ENCODE results near the gene WWC1.

WWC1 gene

DNA sequence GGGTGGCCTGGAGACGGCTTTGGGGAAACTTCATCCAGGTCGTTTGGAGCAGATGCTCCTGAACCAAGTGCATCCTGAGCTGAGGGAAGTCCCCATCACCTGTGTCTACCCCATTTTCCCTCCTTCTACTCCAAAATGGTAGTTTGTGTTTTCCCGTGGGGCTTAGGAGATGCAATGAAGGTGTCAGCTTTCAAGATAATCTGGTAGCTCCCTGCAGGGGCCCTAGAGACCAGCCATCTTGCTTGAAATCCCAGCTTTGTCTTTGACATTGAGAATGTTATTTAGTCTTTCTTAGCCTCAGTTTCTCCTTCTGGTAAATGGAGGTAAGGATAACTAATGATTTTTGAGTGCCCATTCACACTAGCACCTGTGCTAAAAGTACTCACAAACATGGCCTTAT is 77.4 kb downstream of the WWC1 start:
- Histone ChIP-seq H3K4me1 (ENCODE audit: low read length) (peaks cover 11% of the 10 kb centered on the region), H2AFZ (ENCODE audit: low read length) (no peak overlapping the region), H3K9me3 (replicated peaks; ENCODE audit: insufficient read depth, low read length) (no peaks in the 10 kb centered on the region), H4K20me1 (ENCODE audit: insufficient read depth, low read length) (no peaks in the 10 kb centered on the region), H3K9ac (ENCODE audit: low read length) (no peak overlapping the region), H3F3A (ENCODE audit: insufficient read depth, low read length) (no peaks in the 10 kb centered on the region), H3K4me2 (ENCODE audit: low read depth, low read length) (no peak overlapping the region), H3K36me3 (replicated peaks; ENCODE audit: insufficient read depth, low read length) (no peaks in the 10 kb centered on the region), H3K27me3 (replicated peaks; ENCODE audit: insufficient read depth, low read length) (no peaks in the 10 kb centered on the region), H3K4me3 (ENCODE audit: low read length) (no peak overlapping the region), H3K79me2 (ENCODE audit: low read length) (peaks cover 25% of the 10 kb centered on the region), H3K27ac (ENCODE audit: low read length) (no peak overlapping the region), H3K9me2 (replicated peaks; ENCODE audit: insufficient read depth, low read length) (no peaks in the 10 kb centered on the region)
- TF ChIP-seq EZH2 (optimal IDR thresholded peaks at IDR 0.05; ENCODE audit: low read depth, low read length) (no peak), EZH2phosphoT487 (IDR thresholded peaks at IDR 0.05; ENCODE audit: low read length) (no peak), CTCF (IDR thresholded peaks at IDR 0.05; ENCODE audit: low read length) (no peak)
- no peak for DNase-seq

GRCh38 chr5:168370831-168371230 is 79.4 kb downstream of the WWC1 start:
- no peaks in the 10 kb centered on the region for H3K9me2 ChIP-seq (replicated peaks; ENCODE audit: insufficient read depth, low read length)
- no peaks in the 10 kb centered on the region for H3K36me3 ChIP-seq (replicated peaks; ENCODE audit: insufficient read depth, low read length)
- H3K27me3 ChIP-seq (replicated peaks; ENCODE audit: insufficient read depth, low read length) = no peaks in the 10 kb centered on the region
- H3F3A ChIP-seq (ENCODE audit: insufficient read depth, low read length) = no peaks in the 10 kb centered on the region
- no peak overlapping the region for H3K9ac ChIP-seq (ENCODE audit: low read length)
- H4K20me1 ChIP-seq (ENCODE audit: insufficient read depth, low read length) = no peaks in the 10 kb centered on the region
- no peak for TF ChIP-seq CTCF (IDR thresholded peaks at IDR 0.05; ENCODE audit: low read length)
- TF ChIP-seq EZH2 (optimal IDR thresholded peaks at IDR 0.05; ENCODE audit: low read depth, low read length) = no peak
- TF ChIP-seq EZH2phosphoT487 (IDR thresholded peaks at IDR 0.05; ENCODE audit: low read length) = no peak
- H2AFZ ChIP-seq (ENCODE audit: low read length) = no peak overlapping the region
- no peak overlapping the region for H3K27ac ChIP-seq (ENCODE audit: low read length)
- no peak overlapping the region for H3K4me2 ChIP-seq (ENCODE audit: low read depth, low read length)
- H3K4me3 ChIP-seq (ENCODE audit: low read length) = no peak overlapping the region
- H3K79me2 ChIP-seq (ENCODE audit: low read length) = peaks cover 16% of the 10 kb centered on the region; the same call in 1 of the 2 replicates
- H3K4me1 ChIP-seq (ENCODE audit: low read length) = peaks cover 11% of the 10 kb centered on the region
- no peak for DNase-seq
- H3K9me3 ChIP-seq (replicated peaks; ENCODE audit: insufficient read depth, low read length) = no peaks in the 10 kb centered on the region

DNA sequence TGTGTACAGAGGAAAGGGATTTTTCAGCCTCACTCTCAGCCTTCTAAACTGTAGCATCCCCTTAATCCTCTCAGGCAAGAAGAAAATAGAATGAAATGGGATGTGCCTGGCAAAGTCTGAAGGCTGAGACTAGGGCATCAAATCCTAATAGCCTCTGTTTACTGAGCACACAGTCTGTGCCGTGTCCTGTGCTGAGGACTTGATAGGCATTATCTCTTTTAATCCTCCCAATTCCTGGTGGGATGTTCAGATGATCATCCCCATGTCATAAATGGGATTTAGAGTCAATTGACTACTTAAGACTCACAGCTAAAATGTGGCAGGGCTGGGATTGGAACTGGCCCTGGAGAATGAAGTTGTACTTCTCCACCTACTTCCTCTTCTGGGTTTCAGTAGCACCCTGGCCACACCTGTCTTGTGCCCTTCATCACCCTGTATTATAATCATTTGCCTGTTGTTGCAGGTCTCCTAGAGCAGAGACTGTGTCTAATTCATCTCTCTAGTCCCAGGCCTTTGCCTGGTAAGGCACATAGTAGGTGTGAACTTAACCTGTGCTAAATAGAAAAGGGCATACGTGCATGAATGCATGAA is 81.0 kb downstream of the WWC1 start:
- Histone ChIP-seq H4K20me1 (ENCODE audit: insufficient read depth, low read length) (no peaks in the 10 kb centered on the region), H3K27ac (ENCODE audit: low read length) (no peak overlapping the region), H2AFZ (ENCODE audit: low read length) (no peak overlapping the region), H3K9ac (ENCODE audit: low read length) (no peak overlapping the region), H3K36me3 (replicated peaks; ENCODE audit: insufficient read depth, low read length) (no peaks in the 10 kb centered on the region), H3K9me3 (replicated peaks; ENCODE audit: insufficient read depth, low read length) (no peaks in the 10 kb centered on the region), H3K9me2 (replicated peaks; ENCODE audit: insufficient read depth, low read length) (no peaks in the 10 kb centered on the region), H3K79me2 (ENCODE audit: low read length) (peaks cover 16% of the 10 kb centered on the region; the same call in 1 of the 2 replicates), H3F3A (ENCODE audit: insufficient read depth, low read length) (no peaks in the 10 kb centered on the region), H3K27me3 (replicated peaks; ENCODE audit: insufficient read depth, low read length) (no peaks in the 10 kb centered on the region), H3K4me3 (ENCODE audit: low read length) (no peak overlapping the region), H3K4me2 (ENCODE audit: low read depth, low read length) (no peak overlapping the region), H3K4me1 (ENCODE audit: low read length) (peaks cover 11% of the 10 kb centered on the region)
- peak; percentile 7 for DNase-seq
- TF ChIP-seq EZH2phosphoT487 (IDR thresholded peaks at IDR 0.05; ENCODE audit: low read length) (no peak), CTCF (IDR thresholded peaks at IDR 0.05; ENCODE audit: low read length) (no peak), EZH2 (optimal IDR thresholded peaks at IDR 0.05; ENCODE audit: low read depth, low read length) (no peak)
